KOPT-K1 (cell line): Measurements from ENCODE around the gene SAMD14.
A peak's percentile ranks its signal among the peaks of the same experiment; 100 is the strongest.

Source experiments
- H3K27ac ChIP-seq: fragments of 200-600 bp; sonication (generic); 2 replicates; pipeline ENCODE4 v1.5.1; 2016; ENCODE audit warnings: antibody characterized with exemption, mild to moderate bottlenecking, low read depth, low read length; ENCODE audit not compliant: poor library complexity, severe bottlenecking
- H3K36me3 ChIP-seq: fragments of 200-600 bp; sonication (generic); 2 replicates; pipeline ENCODE4 v1.5.1; 2017; ENCODE audit warnings: antibody characterized with exemption, mild to moderate bottlenecking, low read length, moderate library complexity; ENCODE audit not compliant: insufficient read depth
- H3K9me3 ChIP-seq: fragments of 200-600 bp; sonication (generic); 2 replicates; pipeline ENCODE4 v1.5.1; 2017; ENCODE audit warnings: antibody characterized with exemption, low read length, mild to moderate bottlenecking; ENCODE audit not compliant: insufficient read depth, poor library complexity, severe bottlenecking

The SAMD14 gene

DNA sequence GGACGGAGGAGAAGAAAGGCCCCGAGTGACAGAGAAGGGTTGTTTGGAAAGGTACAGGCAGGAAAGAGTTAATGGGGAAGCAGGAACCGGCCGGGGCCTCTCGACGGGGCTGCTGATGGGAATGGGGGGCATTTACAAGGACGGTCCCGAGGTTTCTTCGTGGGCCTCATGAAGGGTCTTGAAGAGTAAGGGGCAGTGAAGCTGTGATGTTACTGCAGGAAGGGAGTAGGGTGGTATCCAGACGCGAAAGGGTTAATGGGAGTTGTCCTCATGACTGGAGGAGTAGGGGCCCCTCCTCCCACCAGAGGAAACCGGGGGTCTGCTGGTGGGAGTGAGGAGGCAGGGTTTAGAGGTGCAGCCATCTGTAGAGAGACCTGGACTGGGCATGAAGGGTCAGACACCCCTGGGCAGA lies 34.3 kb downstream of the SAMD14 start:
- Histone ChIP-seq H3K27ac (peak overlapping the region; percentile 26), H3K36me3 (no peaks in the 10 kb centered on the region), H3K9me3 (no peaks in the 10 kb centered on the region)

DNA sequence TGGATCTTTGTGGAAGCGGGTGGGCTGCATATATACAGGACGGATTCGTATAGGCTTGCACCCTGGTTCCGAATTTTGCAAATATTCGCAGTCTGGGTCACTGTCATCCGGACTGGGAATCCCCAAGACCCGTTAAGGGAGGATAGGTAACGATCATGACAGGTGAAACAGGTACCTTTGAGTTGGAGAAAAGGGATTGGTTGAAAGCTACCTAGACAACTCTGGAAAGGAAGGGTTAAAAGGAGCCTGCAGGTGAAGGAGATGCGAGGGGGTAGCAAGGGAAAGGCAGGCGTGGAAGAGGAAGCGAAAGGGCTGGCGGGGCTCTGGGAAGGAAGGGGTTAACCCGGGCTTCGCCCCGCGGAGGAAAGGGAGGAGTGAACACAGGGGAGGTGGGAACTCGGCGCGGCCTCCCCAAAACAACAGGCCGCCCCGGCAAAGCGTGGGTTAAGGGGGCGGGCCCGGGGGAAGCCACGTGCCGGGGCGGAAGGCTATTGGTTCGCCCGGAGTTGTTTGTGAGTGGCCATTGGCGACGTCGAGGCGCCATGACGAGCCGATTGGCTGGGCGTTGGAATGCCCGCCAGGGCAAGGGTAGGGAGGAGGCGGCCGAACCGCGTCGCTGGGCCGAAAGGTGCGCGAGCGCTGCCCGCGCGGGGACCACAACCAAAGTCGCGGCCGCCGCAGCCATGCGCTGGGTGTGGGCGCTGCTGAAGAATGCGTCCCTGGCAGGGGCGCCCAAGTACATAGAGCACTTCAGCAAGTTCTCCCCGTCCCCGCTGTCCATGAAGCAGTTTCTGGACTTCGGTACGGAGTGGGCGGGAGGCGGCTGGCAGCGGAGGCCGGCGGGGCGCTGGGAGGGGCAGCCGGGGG lies 35.0 kb downstream of the SAMD14 start, which contains the start of gene PDK2:
Gene PDK2, plus strand, starts transcription at position 599 of the 867 bp plus-strand sequence. Its CDS starts 85 bp downstream, at position 684.
- H3K36me3 ChIP-seq = no peaks in the 10 kb centered on the region
- no peaks in the 10 kb centered on the region for H3K9me3 ChIP-seq
- peak within 1 kb of the TSS; percentile 26 for H3K27ac ChIP-seq

DNA sequence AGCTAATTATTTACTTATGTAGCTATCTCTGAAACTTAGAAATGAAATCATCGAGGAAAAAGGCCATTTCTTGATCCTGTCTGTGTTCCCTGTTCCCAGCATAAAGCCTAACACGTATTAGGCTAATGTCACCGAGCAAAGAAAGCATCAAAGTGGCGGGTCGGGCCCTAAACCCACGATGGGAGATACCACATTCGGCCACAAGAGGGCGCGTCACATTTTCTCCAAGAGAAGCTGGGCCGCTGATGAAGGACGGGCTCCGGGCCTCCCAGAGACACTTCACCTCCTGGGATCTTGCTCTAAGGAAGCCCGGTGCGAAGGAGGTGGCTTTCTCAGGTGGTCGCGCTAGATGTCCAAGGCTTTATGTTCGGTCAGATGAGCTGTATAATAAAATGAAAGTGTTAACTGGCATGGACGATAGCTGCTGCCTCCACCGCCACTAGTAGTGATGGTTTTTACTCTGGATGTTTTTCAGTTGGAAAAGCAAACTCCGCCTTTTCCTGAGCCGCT lies 35.7 kb downstream of the SAMD14 start:
- Histone ChIP-seq H3K9me3 (no peaks in the 10 kb centered on the region), H3K36me3 (no peaks in the 10 kb centered on the region), H3K27ac (no peak overlapping the region)

DNA sequence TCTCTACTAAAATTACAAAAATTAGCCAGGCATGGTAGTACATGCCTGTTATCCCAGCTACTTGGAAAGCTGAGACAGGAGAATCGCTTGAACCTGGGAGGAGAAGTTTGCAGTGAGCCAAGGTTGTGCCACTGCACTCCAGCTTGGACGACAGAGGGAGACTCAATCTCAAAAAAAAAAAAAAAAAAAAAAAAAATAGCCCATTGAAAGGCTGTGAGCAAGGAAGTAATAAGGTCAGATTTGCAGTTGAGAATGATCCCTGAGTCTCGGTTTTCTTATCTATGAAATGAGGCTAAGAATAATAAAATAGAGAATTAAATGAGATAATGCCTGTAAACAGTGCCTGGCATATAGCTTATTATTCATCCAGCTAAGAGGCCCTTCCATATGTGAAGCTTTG lies 36.2 kb downstream of the SAMD14 start:
- no peak overlapping the region for H3K27ac ChIP-seq
- no peaks in the 10 kb centered on the region for H3K36me3 ChIP-seq
- H3K9me3 ChIP-seq = no peaks in the 10 kb centered on the region

DNA sequence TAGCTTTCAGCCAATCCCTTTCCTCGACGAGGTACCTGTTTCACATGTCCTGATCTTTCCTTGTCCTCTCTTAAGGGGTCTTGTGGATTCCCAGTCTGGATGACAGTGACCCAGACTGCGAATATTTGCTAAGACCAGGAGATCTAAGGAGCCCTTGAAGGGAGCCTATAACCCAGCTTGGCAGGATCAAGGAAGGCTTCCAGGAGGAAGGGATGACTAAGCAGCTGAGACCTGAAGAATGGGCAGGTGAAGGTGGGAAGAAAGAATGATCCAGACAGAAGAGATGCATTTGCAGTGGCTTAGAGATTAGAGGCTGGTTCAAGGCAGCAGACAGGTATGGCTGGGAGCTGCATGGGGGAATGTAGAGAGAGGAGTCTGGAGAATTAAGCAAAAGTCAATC lies 36.7 kb downstream of the SAMD14 start:
- Histone ChIP-seq H3K27ac (no peak overlapping the region), H3K9me3 (no peaks in the 10 kb centered on the region), H3K36me3 (no peaks in the 10 kb centered on the region)

DNA sequence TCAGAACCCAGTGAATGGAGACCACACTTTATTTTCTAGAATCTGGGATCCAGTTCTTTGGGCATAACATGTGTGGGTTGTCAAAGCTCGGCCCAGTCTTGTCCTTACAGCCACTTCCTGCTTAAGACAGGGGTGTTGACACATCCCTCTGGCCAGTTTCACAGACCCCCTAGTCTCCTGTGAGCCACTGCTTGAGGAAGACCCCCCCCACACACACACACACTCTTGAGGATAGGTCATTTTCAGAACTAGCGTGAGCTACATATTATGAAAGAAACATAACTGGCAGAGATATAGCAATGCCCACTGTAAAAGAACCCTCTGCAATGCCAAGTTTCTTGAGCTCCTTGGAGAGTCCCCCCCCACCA lies 38.1 kb downstream of the SAMD14 start:
- Histone ChIP-seq H3K27ac (no peak overlapping the region), H3K36me3 (no peaks in the 10 kb centered on the region)

DNA sequence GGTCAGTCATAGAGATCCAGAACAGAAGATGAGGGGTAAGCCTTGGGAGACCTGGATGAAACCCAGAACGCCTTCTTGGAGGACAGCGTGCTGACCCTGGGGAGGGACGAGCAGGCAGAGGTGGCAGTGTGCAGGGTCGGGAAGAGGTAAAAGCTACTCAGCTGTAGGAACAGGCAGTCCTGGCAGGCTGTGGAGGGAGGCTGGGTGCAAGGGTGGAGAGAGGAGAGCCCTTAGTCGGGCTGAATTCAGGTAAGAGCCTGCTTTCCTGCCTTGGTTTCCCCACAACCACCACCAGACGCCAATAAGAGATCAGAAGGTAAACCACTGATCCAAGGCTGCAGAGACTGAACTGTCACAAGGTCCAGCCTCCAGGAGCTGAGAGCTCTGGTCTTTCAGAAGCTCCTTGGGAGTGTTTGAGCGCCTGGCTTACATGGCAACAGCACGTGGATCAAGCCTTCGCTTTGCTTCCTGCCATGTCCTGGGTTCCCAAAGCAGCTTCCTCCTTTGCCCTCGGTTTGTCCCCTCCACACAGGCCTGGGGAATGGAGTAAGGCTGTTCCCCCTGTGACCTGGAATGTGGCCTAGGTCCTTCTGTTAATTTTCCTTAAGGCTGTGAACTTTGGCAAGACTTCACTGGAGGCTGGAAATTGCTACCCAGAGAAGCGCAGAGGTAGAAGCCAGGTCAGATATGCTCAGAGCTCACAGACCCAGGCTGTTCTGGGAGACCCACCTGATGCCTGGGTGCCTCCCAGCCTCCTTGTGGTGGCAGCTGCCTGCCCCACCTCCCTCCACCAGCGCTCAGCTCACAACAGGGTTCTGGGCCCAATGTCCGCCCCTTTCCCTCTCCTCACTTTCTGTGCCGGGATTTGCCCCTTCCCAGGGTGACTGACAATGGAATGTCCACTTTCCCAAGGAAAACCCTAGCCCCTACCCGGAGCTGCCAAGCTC lies 38.7 kb downstream of the SAMD14 start:
- Histone ChIP-seq H3K36me3 (no peaks in the 10 kb centered on the region), H3K9me3 (no peaks in the 10 kb centered on the region), H3K27ac (no peak overlapping the region)

More for the DNA sequence above, 38.1 kb downstream of the SAMD14 start:
- no peaks in the 10 kb centered on the region for H3K9me3 ChIP-seq

DNA sequence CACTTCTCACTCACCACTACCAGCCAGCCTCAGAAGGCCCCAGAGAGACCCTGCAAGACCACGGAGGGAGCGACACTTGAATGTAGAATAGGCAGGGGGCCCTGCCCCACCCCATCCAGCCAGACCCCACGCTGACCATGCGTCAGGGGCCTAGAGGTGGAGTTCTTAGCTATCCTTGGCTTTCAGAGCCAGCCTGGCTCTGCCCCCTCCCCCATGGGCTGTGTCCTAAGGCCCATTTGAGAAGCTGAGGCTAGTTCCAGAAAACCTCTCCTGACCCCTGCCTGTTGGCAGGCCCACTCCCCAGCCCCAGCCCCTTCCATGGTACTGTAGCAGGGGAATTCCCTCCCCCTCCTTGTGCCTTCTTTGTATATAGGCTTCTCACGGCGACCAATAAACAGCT lies 39.9 kb downstream of the SAMD14 start:
- H3K36me3 ChIP-seq = no peaks in the 10 kb centered on the region
- no peak overlapping the region for H3K27ac ChIP-seq
- no peaks in the 10 kb centered on the region for H3K9me3 ChIP-seq

DNA sequence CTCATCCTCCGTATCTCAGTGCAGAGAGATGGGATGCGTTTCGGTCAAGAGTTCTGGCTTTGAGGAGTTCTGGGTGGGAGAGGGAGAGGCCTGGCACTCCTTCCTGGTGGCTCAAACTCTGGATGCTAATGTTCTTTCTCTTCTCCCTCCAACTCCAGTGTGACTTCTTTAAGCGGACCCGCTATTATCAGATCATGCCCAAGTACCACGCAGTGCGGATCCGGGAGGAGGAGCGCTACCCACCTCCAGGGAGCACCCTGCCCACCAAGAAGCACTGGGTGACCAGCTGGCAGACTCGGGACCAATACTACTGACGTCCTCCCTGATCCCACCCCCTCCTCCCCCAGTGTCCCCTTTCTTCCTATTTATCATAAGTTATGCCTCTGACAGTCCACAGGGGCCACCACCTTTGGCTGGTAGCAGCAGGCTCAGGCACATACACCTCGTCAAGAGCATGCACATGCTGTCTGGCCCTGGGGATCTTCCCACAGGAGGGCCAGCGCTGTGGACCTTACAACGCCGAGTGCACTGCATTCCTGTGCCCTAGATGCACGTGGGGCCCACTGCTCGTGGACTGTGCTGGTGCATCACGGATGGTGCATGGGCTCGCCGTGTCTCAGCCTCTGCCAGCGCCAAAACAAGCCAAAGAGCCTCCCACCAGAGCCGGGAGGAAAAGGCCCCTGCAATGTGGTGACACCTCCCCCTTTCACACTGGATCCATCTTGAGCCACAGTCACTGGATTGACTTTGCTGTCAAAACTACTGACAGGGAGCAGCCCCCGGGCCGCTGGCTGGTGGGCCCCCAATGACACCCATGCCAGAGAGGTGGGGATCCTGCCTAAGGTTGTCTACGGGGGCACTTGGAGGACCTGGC lies 40.8 kb downstream of the SAMD14 start:
- Histone ChIP-seq H3K36me3 (no peaks in the 10 kb centered on the region), H3K27ac (no peak overlapping the region), H3K9me3 (no peaks in the 10 kb centered on the region)

DNA sequence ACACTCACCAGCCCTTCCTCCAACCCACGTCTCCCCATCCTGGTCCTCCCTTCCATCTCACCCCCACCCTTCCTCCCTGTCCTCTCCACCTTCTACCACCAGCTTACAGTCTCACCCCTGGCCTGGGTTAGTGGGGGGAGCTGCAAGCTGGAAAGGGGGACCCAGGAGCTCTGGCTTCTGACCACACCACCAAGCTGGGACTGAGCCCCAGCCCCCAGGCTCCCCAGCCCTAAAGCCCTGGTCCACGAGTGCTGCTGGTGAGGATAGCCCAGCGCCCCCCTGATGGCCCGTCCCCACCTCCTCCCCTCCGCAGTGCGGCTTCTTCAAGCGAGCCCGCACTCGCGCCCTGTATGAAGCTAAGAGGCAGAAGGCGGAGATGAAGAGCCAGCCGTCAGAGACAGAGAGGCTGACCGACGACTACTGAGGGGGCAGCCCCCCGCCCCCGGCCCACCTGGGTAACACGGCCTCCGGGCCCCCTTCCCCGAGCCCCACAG lies 42.0 kb downstream of the SAMD14 start:
- H3K9me3 ChIP-seq = no peaks in the 10 kb centered on the region
- H3K36me3 ChIP-seq = no peaks in the 10 kb centered on the region
- H3K27ac ChIP-seq = no peak overlapping the region

DNA sequence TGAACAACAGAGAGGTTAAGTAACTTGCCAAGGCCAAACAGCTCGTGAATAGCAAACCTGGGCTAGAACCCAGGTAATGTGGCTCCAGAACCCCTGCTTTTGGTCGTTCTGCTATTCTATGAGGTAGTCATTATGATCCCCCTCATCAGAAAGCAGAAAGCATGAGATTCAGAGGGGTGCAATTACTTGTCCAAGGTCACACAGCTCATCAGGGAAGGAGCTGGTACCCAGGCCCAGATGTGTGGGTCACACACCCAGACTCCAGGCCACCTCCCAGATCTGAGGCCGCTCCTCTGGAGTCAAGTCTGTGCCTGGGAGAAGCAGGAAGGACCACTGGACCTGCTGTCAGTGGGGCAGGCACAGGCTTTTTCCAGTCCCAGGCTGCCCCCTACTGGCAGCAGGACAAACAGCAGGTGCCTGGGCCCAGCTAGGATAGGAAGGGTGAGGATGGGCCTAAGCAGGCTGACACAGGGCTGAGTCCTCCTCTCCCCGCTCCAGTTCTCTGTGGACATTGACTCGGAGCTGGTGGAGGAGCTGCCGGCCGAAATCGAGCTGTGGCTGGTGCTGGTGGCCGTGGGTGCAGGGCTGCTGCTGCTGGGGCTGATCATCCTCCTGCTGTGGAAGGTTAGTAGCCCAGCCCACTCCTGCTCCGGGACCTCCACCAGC lies 42.6 kb downstream of the SAMD14 start:
- H3K9me3 ChIP-seq = no peaks in the 10 kb centered on the region
- H3K27ac ChIP-seq = no peak overlapping the region
- H3K36me3 ChIP-seq = no peaks in the 10 kb centered on the region

DNA sequence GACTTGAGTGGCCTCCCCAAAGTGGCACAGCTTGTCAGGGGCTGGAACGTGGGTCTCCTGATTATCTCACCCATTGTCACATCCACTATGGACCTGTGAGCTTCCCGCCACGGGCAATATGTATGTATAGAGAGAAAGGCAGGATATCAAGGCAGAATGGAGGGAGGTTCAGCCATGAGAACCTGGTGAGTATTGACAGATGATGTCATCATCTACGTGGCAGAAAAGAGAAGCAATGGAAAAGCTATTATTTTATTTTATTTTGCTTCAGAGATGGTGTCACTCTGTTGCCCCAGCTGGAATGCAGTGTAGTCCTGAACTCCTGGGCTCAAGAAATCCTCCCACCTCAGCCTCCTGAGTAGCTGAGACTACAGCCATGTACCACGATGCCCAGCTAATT lies 48.2 kb downstream of the SAMD14 start:
- H3K9me3 ChIP-seq = no peaks in the 10 kb centered on the region
- H3K36me3 ChIP-seq = no peaks in the 10 kb centered on the region
- H3K27ac ChIP-seq = no peak overlapping the region

DNA sequence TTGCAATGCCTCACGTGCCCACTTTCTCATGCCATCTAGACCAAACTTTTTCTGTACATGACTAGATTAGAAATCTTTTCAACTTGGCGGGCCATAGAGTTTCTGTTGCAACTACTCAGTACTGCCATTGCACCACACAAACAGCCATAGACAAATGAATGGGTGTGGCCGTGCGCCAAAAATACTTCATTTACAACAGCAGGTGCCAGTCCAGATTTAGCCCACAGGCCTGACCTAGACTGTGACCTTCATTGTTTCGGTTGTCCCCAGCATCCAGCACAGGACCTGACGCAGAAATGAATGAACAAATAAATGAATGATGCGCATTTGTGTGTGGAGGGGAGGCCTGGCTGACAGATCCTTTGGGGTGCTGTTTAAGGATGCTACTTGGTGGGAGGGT lies 49.1 kb downstream of the SAMD14 start:
- no peaks in the 10 kb centered on the region for H3K36me3 ChIP-seq
- no peak overlapping the region for H3K27ac ChIP-seq
- no peaks in the 10 kb centered on the region for H3K9me3 ChIP-seq

DNA sequence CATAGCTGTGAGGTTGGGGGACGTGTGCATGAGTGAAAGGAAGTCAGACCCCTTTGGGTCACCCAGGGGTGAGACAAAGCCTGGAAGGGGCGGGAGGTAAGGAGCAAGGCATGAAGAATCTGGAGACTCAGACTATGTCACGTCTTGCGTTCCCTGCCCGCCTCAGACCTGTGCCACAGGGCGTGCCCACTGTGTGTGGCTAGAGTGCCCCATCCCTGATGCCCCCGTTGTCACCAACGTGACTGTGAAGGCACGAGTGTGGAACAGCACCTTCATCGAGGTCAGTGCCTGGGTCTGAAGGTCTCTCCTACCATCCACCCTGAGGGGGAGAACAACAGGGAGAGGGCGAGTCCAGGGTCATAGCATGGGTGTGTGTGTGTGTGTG lies 49.9 kb downstream of the SAMD14 start:
- Histone ChIP-seq H3K9me3 (no peaks in the 10 kb centered on the region), H3K36me3 (no peaks in the 10 kb centered on the region), H3K27ac (no peak overlapping the region)
